H1 (cell line): ENCODE results near the gene CBFA2T2. TPM values are rescaled to one million over a fixed set of nuclear protein-coding genes. Genes with fewer than 3 reads are reported as not detected.

Experiments used
- CTCF ChIA-PET: fragments of 300-600 bp; sonication (Branson Sonifier 250); formaldehyde crosslinking; loops from one replicate; lab custom pipeline; 2021; ENCODE audit not compliant: partially characterized antibody; lab: Charles Lee
- POLR2A ChIA-PET: fragments of 300-600 bp; sonication (Branson Sonifier 250); formaldehyde crosslinking; loops from one replicate; lab custom pipeline; 2021; ENCODE audit warnings: inconsistent platforms; ENCODE audit not compliant: partially characterized antibody; lab: Charles Lee
- DNase-seq, 2 experiments: peaks; one replicate each; pipeline versions ENCODE4 v3.0.0 to v3.0.0-alpha.2; 2010 to 2022; ENCODE audit warnings: low spot score in 2 of 2, low read depth in 1 of 2, mixed read lengths in 1 of 2
- FAIRE-seq: peaks from 2 replicates; lab custom pipeline; 2011; peaks lifted over from hg19 to GRCh38; lab: Jason Lieb, UNC
- H2AFZ ChIP-seq: 2 replicates; pipeline ENCODE4 v1.8.1; 2012; ENCODE audit warnings: low read length, inconsistent platforms
- H2AK5ac ChIP-seq: 2 replicates; pipeline ENCODE4 v1.6.1; 2013; ENCODE audit warnings: low read depth, low read length
- H2BK120ac ChIP-seq: replicated peaks from 2 replicates; pipeline ENCODE3; 2013; ENCODE audit warnings: low read depth, low read length, inconsistent platforms
- H2BK12ac ChIP-seq: 2 replicates; pipeline ENCODE4 v1.6.1; 2013; ENCODE audit warnings: low read depth, low read length
- H2BK15ac ChIP-seq: 2 replicates; pipeline ENCODE4 v1.6.1; 2013; ENCODE audit warnings: low read length
- H2BK20ac ChIP-seq: 2 replicates; pipeline ENCODE4 v1.6.1; 2013; ENCODE audit warnings: low read length
- H2BK5ac ChIP-seq: 2 replicates; pipeline ENCODE4 v1.6.1; 2013; ENCODE audit warnings: low read depth, low read length
- H3K14ac ChIP-seq: 2 replicates; pipeline ENCODE4 v1.6.1; 2013; ENCODE audit warnings: inconsistent platforms; ENCODE audit not compliant: insufficient read length
- H3K18ac ChIP-seq: 2 replicates; pipeline ENCODE4 v1.6.1; 2013; ENCODE audit warnings: low read length; ENCODE audit errors: extremely low read depth
- H3K23ac ChIP-seq: 2 replicates; pipeline ENCODE4 v1.6.1; 2013; ENCODE audit warnings: inconsistent platforms; ENCODE audit not compliant: insufficient read length
- H3K23me2 ChIP-seq: 2 replicates; pipeline ENCODE4 v1.6.1; 2013; ENCODE audit warnings: low read depth, low read length
- H3K27ac ChIP-seq: 2 replicates; pipeline ENCODE4 v1.6.1; 2011; ENCODE audit warnings: low read depth, low read length, inconsistent platforms
- H3K27me3 ChIP-seq, 4 experiments: replicated peaks in 1 of 4; 1 replicate in 1 of 4; 2 replicates in 3 of 4; pipeline versions ENCODE4 v1.6.1 to v1.8.1; 2011 to 2013; ENCODE audit warnings: low read length in 3 of 4, mild to moderate bottlenecking in 3 of 4, inconsistent platforms in 2 of 4, mixed read lengths in 2 of 4, moderate library complexity in 1 of 4; ENCODE audit not compliant: control insufficient read depth in 3 of 4, insufficient read depth in 3 of 4; ENCODE audit errors: extremely low read depth in 1 of 4
- H3K36me3 ChIP-seq, 4 experiments: 2 replicates each; pipeline versions ENCODE4 v1.6.1 to v1.8.1; 2011 to 2013; ENCODE audit warnings: mild to moderate bottlenecking in 4 of 4, low read length in 3 of 4, moderate library complexity in 2 of 4, control low read depth in 1 of 4, inconsistent platforms in 1 of 4; ENCODE audit not compliant: insufficient read depth in 4 of 4, control insufficient read depth in 2 of 4
- H3K4ac ChIP-seq: replicated peaks from 2 replicates; pipeline ENCODE3; 2013; ENCODE audit warnings: low read length, low read depth, mixed read lengths, inconsistent platforms; ENCODE audit not compliant: insufficient read length
- H3K4me1 ChIP-seq, 4 experiments: replicated peaks in 1 of 4; 1 replicate in 1 of 4; 2 replicates in 3 of 4; pipeline versions ENCODE4 v1.6.1 to v1.8.1; 2011 to 2013; ENCODE audit warnings: low read length in 3 of 4, inconsistent platforms in 2 of 4, mixed read lengths in 1 of 4; ENCODE audit not compliant: insufficient read depth in 4 of 4, control insufficient read depth in 3 of 4
- H3K4me2 ChIP-seq, 2 experiments: 2 replicates each; pipeline versions ENCODE4 v1.6.1 to v1.8.1; 2011 to 2013; ENCODE audit warnings: low read depth in 2 of 2, low read length in 2 of 2, control low read depth in 1 of 2, inconsistent platforms in 1 of 2, mild to moderate bottlenecking in 1 of 2; ENCODE audit not compliant: insufficient read depth in 1 of 2
- H3K4me3 ChIP-seq, 4 experiments: fragments of 200-600, 300-600 bp in 1 of 4; sonication (generic), shearing (Covaris generic), sonication (Bioruptor Twin) in 1 of 4; 2 replicates each; pipeline versions ENCODE4 v1.5.1 to v1.8.1; 2011 to 2016; ENCODE audit warnings: low read length in 4 of 4, low read depth in 3 of 4, control low read depth in 2 of 4, inconsistent platforms in 2 of 4, mild to moderate bottlenecking in 2 of 4, mixed read lengths in 1 of 4, moderate library complexity in 1 of 4; ENCODE audit not compliant: insufficient read depth in 2 of 4; ENCODE audit errors: extremely low read depth in 1 of 4
- H3K56ac ChIP-seq: replicated peaks from 2 replicates; pipeline ENCODE3; 2013; ENCODE audit warnings: low read depth, mild to moderate bottlenecking, mixed read lengths, low read length, inconsistent platforms; ENCODE audit not compliant: insufficient read length
- H3K79me1 ChIP-seq: 2 replicates; pipeline ENCODE4 v1.6.1; 2013; ENCODE audit warnings: low read depth, low read length, control low read depth
- H3K79me2 ChIP-seq, 2 experiments: 2 replicates each; pipeline versions ENCODE4 v1.6.1 to v1.8.1; 2012 to 2013; ENCODE audit warnings: low read length in 2 of 2, mild to moderate bottlenecking in 2 of 2, inconsistent platforms in 1 of 2; ENCODE audit not compliant: insufficient read depth in 2 of 2, control insufficient read depth in 1 of 2
- H3K9ac ChIP-seq, 4 experiments: replicated peaks in 1 of 4; 1 replicate in 1 of 4; 2 replicates in 3 of 4; pipeline versions ENCODE4 v1.6.1 to v1.8.1; 2011 to 2013; ENCODE audit warnings: low read depth in 3 of 4, low read length in 3 of 4, control low read depth in 2 of 4, mild to moderate bottlenecking in 2 of 4, moderate library complexity in 2 of 4, inconsistent platforms in 1 of 4; ENCODE audit errors: extremely low read depth in 1 of 4
- H3K9me3 ChIP-seq, 2 experiments: 2 replicates each; pipeline versions ENCODE4 v1.6.1 to v1.8.1; 2012 to 2013; ENCODE audit warnings: mild to moderate bottlenecking in 2 of 2, moderate library complexity in 2 of 2, control low read depth in 1 of 2, inconsistent platforms in 1 of 2, low read depth in 1 of 2, low read length in 1 of 2, mixed read lengths in 1 of 2; ENCODE audit not compliant: insufficient read depth in 2 of 2
- H4K20me1 ChIP-seq, 2 experiments: replicated peaks in 1 of 2; 2 replicates each; pipeline versions ENCODE3 to v1.8.1; 2011 to 2013; ENCODE audit warnings: inconsistent platforms in 2 of 2, low read length in 2 of 2, mild to moderate bottlenecking in 1 of 2; ENCODE audit not compliant: insufficient read depth in 2 of 2, control insufficient read depth in 1 of 2
- H4K5ac ChIP-seq: 2 replicates; pipeline ENCODE4 v1.6.1; 2013; ENCODE audit warnings: low read length, low read depth, mixed read lengths, inconsistent platforms; ENCODE audit not compliant: insufficient read length
- H4K8ac ChIP-seq: 2 replicates; pipeline ENCODE4 v1.8.0; 2013; ENCODE audit warnings: mild to moderate bottlenecking, moderate library complexity, low read length, inconsistent platforms; ENCODE audit not compliant: insufficient read depth; ENCODE audit errors: extremely low read depth
- H4K91ac ChIP-seq: replicated peaks from 2 replicates; pipeline ENCODE3; 2013; ENCODE audit warnings: low read length, mixed read lengths, inconsistent platforms; ENCODE audit not compliant: insufficient read length
- EGR1 ChIP-seq: IDR thresholded peaks from 2 replicates; pipeline ENCODE4 v1.6.1; 2011; ENCODE audit warnings: low read depth, low read length, borderline replicate concordance
- HDAC6 ChIP-seq: IDR thresholded peaks from one replicate; pipeline ENCODE4 v1.7.1; 2012; ENCODE audit warnings: low read depth, mild to moderate bottlenecking, inconsistent platforms, low read length, moderate library complexity
- KDM4A ChIP-seq: IDR thresholded peaks from one replicate; pipeline ENCODE4 v1.7.1; 2012; ENCODE audit warnings: low read depth, mild to moderate bottlenecking, moderate library complexity, low read length, inconsistent platforms; ENCODE audit not compliant: severe bottlenecking
- MAX ChIP-seq: IDR thresholded peaks from 2 replicates; pipeline ENCODE4 v1.6.1; 2012; ENCODE audit warnings: inconsistent platforms
- RXRA ChIP-seq: IDR thresholded peaks from 2 replicates; pipeline ENCODE4 v1.6.1; 2011; ENCODE audit warnings: low read depth, mild to moderate bottlenecking, low read length, moderate library complexity; ENCODE audit not compliant: insufficient read depth
- SIX5 ChIP-seq: IDR thresholded peaks from 2 replicates; pipeline ENCODE4 v1.6.1; 2011; ENCODE audit warnings: mild to moderate bottlenecking, low read depth, low read length
- TAF7 ChIP-seq: optimal IDR thresholded peaks from 2 replicates; pipeline ENCODE3; 2011; ENCODE audit warnings: low read depth, mild to moderate bottlenecking, inconsistent platforms, low read length, moderate library complexity, borderline replicate concordance
- TEAD4 ChIP-seq: IDR thresholded peaks from 2 replicates; pipeline ENCODE4 v1.6.1; 2012; ENCODE audit warnings: low read depth, low read length, inconsistent platforms, mixed read lengths
- YY1 ChIP-seq: IDR thresholded peaks from 2 replicates; pipeline ENCODE4 v1.6.1; 2011; ENCODE audit warnings: low read depth, mild to moderate bottlenecking, low read length
- WGBS, 2 experiments: shearing (Covaris generic) in 1 of 2; methylation state at CpG; one replicate each; pipeline versions ENCODE4 v1.1.6 to v1.1.7; 2013 to 2015; ENCODE audit warnings: low lambda C conversion rate in 2 of 2, mixed read lengths in 2 of 2, inconsistent platforms in 1 of 2, low coverage in 1 of 2, missing lambda C conversion rate in 1 of 2; ENCODE audit not compliant: insufficient replicate concordance in 2 of 2, insufficient coverage in 1 of 2, insufficient read length in 1 of 2; ENCODE audit errors: extremely low coverage in 1 of 2, missing lambda C conversion rate in 1 of 2; 5-methylcytosine and 5-hydroxymethylcytosine counted together
- polyA plus RNA-seq, 7 experiments: library from polyadenylated mRNA; depleted of rRNA in 3 of 7; stranded (reverse) in 5 of 7; unstranded in 2 of 7; fragments of >200 nt in 5 of 7; fragments of 200-250 nt in 2 of 7; gene quantifications; 1 replicate in 5 of 7; 2 replicates in 1 of 7; 4 replicates in 1 of 7; pipeline versions ENCODE4 v1.2.1 to v1.2.3, GENCODE V29; 2011 to 2013; ENCODE audit warnings: missing spikeins in 2 of 7, mixed read lengths in 2 of 7
- total RNA-seq: library from RNA; stranded (reverse); fragmentation: NEBNext Ultra II Directional; extraction: Animal tissue kit (Norgen Biotek cat#: 25700); gene quantifications from 2 replicates; pipeline ENCODE4 v1.2.1, GENCODE V29; 2021

CBFA2T2 gene
- total and polyA plus RNA-seq, 2 of the 8 experiments (the other 6 are each of a cell fraction or from before 2014, with no cell fraction given): 11.6 to 12.9 TPM

GRCh38 chr20:33443512-33444239 lies 46.2 kb upstream of the CBFA2T2 start, which contains the start of gene SNTA1:
SNTA1 (minus strand) TSS chr20:33443763; CDS start chr20:33443620, 143 bp downstream.
- Histone ChIP-seq H2BK5ac (no peak within 1 kb of the TSS), H3K4me1 (peaks cover 0 to 7% (median 3%) of the 10 kb centered on the region in 4 experiments; a peak in 4 of 7 replicates), H4K91ac (no peak within 1 kb of the TSS), H3K9ac (peak within 1 kb of the TSS in 3 of 4 experiments; percentile 20 to 71 (median 51); a peak in 4 of 7 replicates), H3K23ac (no peak within 1 kb of the TSS), H3K14ac (no peak within 1 kb of the TSS), H3K36me3 (no peaks in the 10 kb centered on the region), H2AFZ (peak within 1 kb of the TSS; percentile 99), H4K5ac (no peak within 1 kb of the TSS), H3K27ac (no peak within 1 kb of the TSS), H3K4ac (no peak within 1 kb of the TSS), H3K27me3 (peaks cover 3 to 18% (median 15%) of the 10 kb centered on the region in 4 experiments), H3K9me3 (no peaks in the 10 kb centered on the region; a peak in 1 of 4 replicates), H2AK5ac (no peak within 1 kb of the TSS), H2BK120ac (no peak within 1 kb of the TSS), H4K20me1 (peaks cover 0 to 4% of the 10 kb centered on the region in 2 experiments), H3K18ac (peak within 1 kb of the TSS; percentile 90), H2BK12ac (no peak within 1 kb of the TSS), H4K8ac (peak within 1 kb of the TSS; percentile 71), H2BK15ac (no peak within 1 kb of the TSS), H2BK20ac (no peak within 1 kb of the TSS), H3K23me2 (peaks cover 6% of the 10 kb centered on the region; the same call in 1 of the 2 replicates), H3K56ac (no peak within 1 kb of the TSS), H3K79me1 (no peaks in the 10 kb centered on the region), H3K4me3 (peak within 1 kb of the TSS; percentile 47 to 71 (median 68)), H3K4me2 (peak within 1 kb of the TSS; percentile 86 to 100), H3K79me2 (no peaks in the 10 kb centered on the region)
- no peak for FAIRE-seq
- CTCF ChIA-PET: interaction anchor here (0.6 to 1.6 kb wide), 3 partner anchors 14 to 210 kb away, joined by 3 to 5 read pairs (median 3); no protein-coding TSS in a partner anchor
- DNase-seq: peak; percentile 77 to 94
- POLR2A ChIA-PET: interaction anchor here (0.5 to 1.8 kb wide), 7 partner anchors 9 to 973 kb away, joined by 3 to 7 read pairs (median 3); partner anchors contain the start of gene CBFA2T2
- WGBS, 2 experiments: 0% methylated on average over 8 of the region's 75 CpGs; no CpG with 5 or more reads in 1 of the 2 experiments
- TF ChIP-seq RXRA (no peak), MAX (no peak; the same call in 1 of the 2 replicates), EGR1 (no peak), HDAC6 (no peak), YY1 (0 out of 2 replicates have a peak, but pooled peaks have one; percentile 52), SIX5 (no peak), TEAD4 (no peak), TAF7 (no peak), KDM4A (peak; percentile 78)
